Suprapubic skin (tissue), 4 donors: ENCODE data around the gene ABHD2. TPM values are rescaled to one million over a fixed set of nuclear protein-coding genes. Genes with fewer than 3 reads are reported as not detected.
"Not testable (repeated sequence)": the region's sequence is repeated elsewhere in the genome, so short reads cannot be mapped to it uniquely, and the experiment has no call there.

Experiments
- DNase-seq, 2 donors: peaks; one replicate each; pipeline ENCODE4 v3.0.0-alpha.2; 2019; ENCODE audit warnings: low spot score in 2 of 2
- H3K27ac ChIP-seq: fragments of 200-600 bp; sonication (generic); one replicate; pipeline ENCODE4 v1.5.1; 2019
- H3K27me3 ChIP-seq: fragments of 200-600 bp; sonication (generic); one replicate; pipeline ENCODE4 v1.5.1; 2019
- H3K36me3 ChIP-seq: fragments of 200-600 bp; sonication (generic); one replicate; pipeline ENCODE4 v1.5.1; 2019
- H3K4me1 ChIP-seq: fragments of 200-600 bp; sonication (generic); one replicate; pipeline ENCODE4 v1.5.1; 2019
- H3K4me3 ChIP-seq: fragments of 200-600 bp; sonication (generic); one replicate; pipeline ENCODE4 v1.5.1; 2019; ENCODE audit warnings: mild to moderate bottlenecking
- H3K9me3 ChIP-seq: fragments of 200-600 bp; sonication (generic); one replicate; pipeline ENCODE4 v1.5.1; 2019
- CTCF ChIP-seq, 2 donors: fragments of 200-600 bp in 1 of 2; fragments of 450-650 bp in 1 of 2; sonication (generic) in 1 of 2; IDR thresholded peaks; one replicate each; pipeline ENCODE4 v1.5.1; 2016 to 2019; ENCODE audit warnings: antibody characterized with exemption in 2 of 2, mild to moderate bottlenecking in 1 of 2, moderate library complexity in 1 of 2
- EP300 ChIP-seq: sonication (generic); formaldehyde crosslinking; IDR thresholded peaks from one replicate; pipeline ENCODE4 v1.6.1; 2017; ENCODE audit warnings: antibody characterized with exemption
- POLR2A ChIP-seq, 2 donors: fragments of 450-650 bp; IDR thresholded peaks; one replicate each; pipeline ENCODE4 v1.6.1; 2017; ENCODE audit warnings: antibody characterized with exemption in 2 of 2, mild to moderate bottlenecking in 2 of 2, moderate library complexity in 2 of 2
- POLR2AphosphoS5 ChIP-seq, 3 donors: sonication (generic); formaldehyde crosslinking; IDR thresholded peaks; one replicate each; pipeline ENCODE4 v1.6.1; 2017; ENCODE audit warnings: antibody characterized with exemption in 3 of 3
- WGBS: methylation state at CpG from one replicate; pipeline ENCODE4 v1.1.5; 2018; 5-methylcytosine and 5-hydroxymethylcytosine counted together
- total RNA-seq, 4 donors: library from RNA; depleted of rRNA; stranded (reverse); fragments of >200 nt; gene quantifications; one replicate each; pipeline ENCODE4 v1.1.0, GENCODE V29; 2016

Gene ABHD2
- total RNA-seq, 4 donors from 2014 or later: 38.0 to 78.0 (median 63.2) TPM

- Histone ChIP-seq H3K27me3 (no peaks in the 10 kb centered on the region), H3K36me3 (no peaks in the 10 kb centered on the region), H3K4me3 (no peak overlapping the region), H3K27ac (no peak overlapping the region), H3K9me3 (no peaks in the 10 kb centered on the region), H3K4me1 (peaks cover 19% of the 10 kb centered on the region)
- DNase-seq: no peak
- TF ChIP-seq CTCF (IDR thresholded peaks at IDR 0.05) (no peak), EP300 (no peak), POLR2A (IDR thresholded peaks at IDR 0.05) (no peak), POLR2AphosphoS5 (IDR thresholded peaks at IDR 0.05) (no peak)
- 84% methylated on average over 2 of the region's 2 CpGs for WGBS
Observed at GRCh38 chr15:89247446-89247845, 159.2 kb downstream of the ABHD2 start.

GRCh38 chr15:89248584-89248983 is 160.3 kb downstream of the ABHD2 start:
- H3K9me3 ChIP-seq: no peaks in the 10 kb centered on the region
- H3K36me3 ChIP-seq: no peaks in the 10 kb centered on the region
- H3K4me3 ChIP-seq: no peak overlapping the region
- H3K27ac ChIP-seq: no peak overlapping the region
- H3K27me3 ChIP-seq: no peaks in the 10 kb centered on the region
- TF ChIP-seq CTCF (IDR thresholded peaks at IDR 0.05) (no peak), POLR2AphosphoS5 (IDR thresholded peaks at IDR 0.05) (no peak), EP300 (no peak), POLR2A (IDR thresholded peaks at IDR 0.05) (no peak)
- H3K4me1 ChIP-seq: peaks cover 11% of the 10 kb centered on the region
- 96% methylated on average over 2 of the region's 2 CpGs for WGBS
- no peak for DNase-seq

- H3K27me3 ChIP-seq, H3K9me3 ChIP-seq, H3K4me3 ChIP-seq, H3K27ac ChIP-seq, H3K36me3 ChIP-seq, DNase-seq, H3K4me1 ChIP-seq: not testable (repeated sequence)
- WGBS: 100% methylated on average over 5 of the region's 5 CpGs
Observed at GRCh38 chr15:89250142-89250541, 161.9 kb downstream of the ABHD2 start.

Other genes starting within 250 kb of the ABHD2 start
- 10 to 100 TPM in 1 of 4 donors, 1 to 10 TPM in 3; 4.8 to 14.6 (median 8.9) TPM for gene HAPLN3, start 192.9 kb upstream of the ABHD2 start, total RNA-seq
- gene MFGE8, start 175.1 kb upstream of the ABHD2 start, total RNA-seq: 100 to 1,000 TPM; 154 to 211 (median 171) TPM
- gene RLBP1, start 133.1 kb downstream of the ABHD2 start, total RNA-seq: not detected
- gene FANCI, start 155.5 kb downstream of the ABHD2 start, total RNA-seq: 10 to 100 TPM in 1 of 4 donors, 1 to 10 TPM in 3; 7.2 to 24.5 (median 9.4) TPM
- gene POLG, start 246.4 kb downstream of the ABHD2 start, total RNA-seq: 100 to 1,000 TPM in 2 of 4 donors, 10 to 100 TPM in 2; 78.7 to 131 (median 94.6) TPM